Heart right ventricle (tissue), 16 donors: ENCODE data around the gene C16orf87. TPM values are rescaled to one million over a fixed set of nuclear protein-coding genes. Genes with fewer than 3 reads are reported as not detected.

Experiments used
- ATAC-seq, 8 donors: fragments of 200-7000 bp; cut with Tn5 transposase; one replicate each; pipeline ENCODE4 v1.9.1; 2020; ENCODE audit warnings: mild to moderate bottlenecking in 8 of 8, moderate library complexity in 8 of 8, moderate number of reproducible peaks in 1 of 8
- DNase-seq, 2 donors: peaks; one replicate each; pipeline ENCODE4 v3.0.0-alpha.2; 2020
- H3K27ac ChIP-seq, 10 donors: fragments of 200-600 bp; sonication (generic) in 2 of 10; one replicate each; pipeline versions ENCODE4 v1.5.0 to v1.8.0; 2020 to 2022; ENCODE audit warnings: mild to moderate bottlenecking in 3 of 10
- H3K27me3 ChIP-seq, 7 donors: fragments of 200-600 bp; one replicate each; pipeline ENCODE4 v1.8.0; 2021 to 2022; ENCODE audit warnings: mild to moderate bottlenecking in 2 of 7
- H3K36me3 ChIP-seq, 9 donors: fragments of 200-600 bp; sonication (generic) in 1 of 9; one replicate each; pipeline versions ENCODE4 v1.5.0 to v1.8.0; 2020 to 2022; ENCODE audit warnings: mild to moderate bottlenecking in 2 of 9
- H3K4me1 ChIP-seq, 9 donors: fragments of 200-600 bp; sonication (generic) in 1 of 9; one replicate each; pipeline versions ENCODE4 v1.5.0 to v1.8.0; 2020 to 2022; ENCODE audit warnings: mild to moderate bottlenecking in 4 of 9
- H3K4me3 ChIP-seq, 10 donors: fragments of 200-600 bp; sonication (generic) in 2 of 10; one replicate each; pipeline versions ENCODE4 v1.5.0 to v1.8.0; 2020 to 2022; ENCODE audit warnings: mild to moderate bottlenecking in 7 of 10, moderate library complexity in 2 of 10
- H3K9me3 ChIP-seq, 11 donors: fragments of 200-600 bp in 10 of 11; sonication (generic) in 2 of 11; one replicate each; pipeline versions ENCODE4 v1.5.0 to v1.8.0; 2013 to 2022; ENCODE audit warnings: mild to moderate bottlenecking in 2 of 11, control low read depth in 1 of 11, moderate library complexity in 1 of 11
- CTCF ChIP-seq, 9 donors: fragments of 200-600 bp; sonication (generic) in 2 of 9; IDR thresholded peaks; one replicate each; pipeline versions ENCODE4 v1.5.0 to v1.8.0; 2021 to 2022; ENCODE audit warnings: antibody characterized with exemption in 9 of 9, mild to moderate bottlenecking in 5 of 9, moderate library complexity in 1 of 9
- WGBS, 2 donors: extraction: QIAGEN DNeasy Blood & Tissue Kit; methylation state at CpG; one replicate each; pipeline ENCODE4 v1.1.7; 2013; ENCODE audit warnings: inconsistent platforms in 1 of 2; 5-methylcytosine and 5-hydroxymethylcytosine counted together
- intact Hi-C, 10 donors: fragments of 100-400 bp; cut with DNase I; formaldehyde crosslinking; loops; one replicate each; pipeline versions ENCODE4 v1.11.1 to v1.14.2; 2022
- polyA plus RNA-seq, 2 donors: library from polyadenylated mRNA; stranded (reverse); fragments of 200-250 nt; gene quantifications; one replicate each; pipeline ENCODE4 v1.2.3, GENCODE V29; 2013
- total RNA-seq, 10 donors: library from RNA; stranded (reverse); fragmentation: NEBNext Ultra II Directional in 3 of 10; extraction: Animal tissue kit (Norgen Biotek cat#: 25700) in 3 of 10; gene quantifications; one replicate each; pipeline versions ENCODE4 v1.2.1 to v1.2.4, GENCODE V29; 2021 to 2023
- donor health status: Arrhythmogenic right ventricular cardiomyopathy.
- donor health status: ischemic (EF 13 %, LVEDD 7.1; RV severe dilation, severe dysfunction).
- donor health status: healthy with polysubstance abuse.
- donor health status: DM: no; HTN: yes; CAD: no.
- donor health status: DM: no; HTN: no; CAD: no.
- donor health status: ischemic (EF 25% LVEDD 6.9; RV normal size, moderate dysfunction).
- donor health status: ischemic (EF 25% LVEDD 5.7; RV mildly dilated, moderate dysfunction).
- donor health status: healthy.
- donor health status: DM: yes; HTN: yes; CAD: no.
- donor health status: Ischemic cardiomyopathy.
- donor health status: ischemic (EF 35%, LVEDD 5.7; RV mildly dilated, moderate dysfunction).
- donor health status: nonischemic (EF 11% LVEDD 7.7; RV severe dilation, severe dysfunction).
- donor health status: DM: yes; HTN: yes; CAD: no.
- donor health status: PGD.
- donor health status: ischemic (EF 29% LVEDD 5.4; RV normal size, mild dysfunction).
- donor health status: nonischemic (EF 23%, LVEDD 6.1; RV moderate dilation, normal function).

C16orf87 gene
- total and polyA plus RNA-seq, 12 donors: 3.1 to 17.8 (median 12.0) TPM

DNA sequence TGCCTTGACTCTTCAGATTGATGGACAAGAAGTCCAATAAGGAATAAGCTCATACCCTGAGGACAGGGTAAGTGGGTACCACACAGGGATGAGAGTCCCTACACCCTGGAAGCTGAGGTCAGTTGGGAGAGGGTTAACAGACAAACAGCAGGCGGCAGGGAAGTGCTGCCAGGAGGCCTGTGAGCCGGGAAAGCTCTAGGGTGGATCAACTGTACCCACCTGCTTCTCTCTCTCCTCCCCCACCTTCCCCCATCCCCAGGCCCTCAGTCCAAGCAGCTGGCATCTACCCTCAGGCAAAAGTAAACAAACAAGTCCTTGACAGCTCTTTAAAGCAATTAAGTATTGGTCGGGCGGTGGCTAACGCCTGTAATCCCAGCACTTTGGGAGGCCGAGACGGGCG is 62.2 kb downstream of the C16orf87 start:
- no peak for TF ChIP-seq CTCF (IDR thresholded peaks at IDR 0.05)
- no peaks in the 10 kb centered on the region for H3K36me3 ChIP-seq
- H3K4me3 ChIP-seq: no peak overlapping the region
- H3K27me3 ChIP-seq: no peaks in the 10 kb centered on the region
- WGBS, 2 donors: 65 to 69% methylated on average over 8 of the region's 8 CpGs
- intact Hi-C loops: no loop called here
- ATAC-seq: no peak
- DNase-seq: no peak
- peaks cover 0 to 12% (median 2%) of the 10 kb centered on the region in 9 donors for H3K4me1 ChIP-seq
- no peaks in the 10 kb centered on the region for H3K9me3 ChIP-seq
- H3K27ac ChIP-seq: no peak overlapping the region

- Histone ChIP-seq H3K4me3 (no peak overlapping the region), H3K27ac (peak overlapping the region in 1 of 10 donors; percentile 84), H3K27me3 (peaks cover 0 to 3% (median 0%) of the 10 kb centered on the region in 7 donors), H3K4me1 (peaks cover 0 to 11% (median 0%) of the 10 kb centered on the region in 9 donors), H3K36me3 (no peaks in the 10 kb centered on the region), H3K9me3 (no peaks in the 10 kb centered on the region)
- ATAC-seq (no peak), DNase-seq (no peak)
- 77 to 79% methylated on average over 7 of the region's 7 CpGs for WGBS, 2 donors
- TF ChIP-seq CTCF (IDR thresholded peaks at IDR 0.05): no peak
- intact Hi-C loops: no loop called here
Measured at GRCh38 chr16:46765050-46765449, 65.9 kb downstream of the C16orf87 start.

- peaks cover 0 to 16% (median 0%) of the 10 kb centered on the region in 7 donors for H3K27me3 ChIP-seq
- DNase-seq: peak; percentile 79 to 81
- intact Hi-C loops: no loop called here
- peaks cover 0 to 18% (median 0%) of the 10 kb centered on the region in 9 donors for H3K4me1 ChIP-seq
- WGBS, 2 donors: 15 to 27% methylated on average over 12 of the region's 12 CpGs
- no peak for TF ChIP-seq CTCF (IDR thresholded peaks at IDR 0.05)
- H3K27ac ChIP-seq: peak overlapping the region in 9 of 10 donors; percentile 46 to 86 (median 79)
- no peaks in the 10 kb centered on the region for H3K9me3 ChIP-seq
- ATAC-seq: peak; percentile 80 to 95 (median 92)
- peak overlapping the region in 9 of 10 donors; percentile 32 to 52 (median 50) for H3K4me3 ChIP-seq
- H3K36me3 ChIP-seq: no peaks in the 10 kb centered on the region
Measured at GRCh38 chr16:46763147-46763546, 67.8 kb downstream of the C16orf87 start.

- no peak for TF ChIP-seq CTCF (IDR thresholded peaks at IDR 0.05)
- DNase-seq (no peak), ATAC-seq (no peak)
- H3K36me3 ChIP-seq: no peaks in the 10 kb centered on the region
- peaks cover 0 to 22% (median 4%) of the 10 kb centered on the region in 9 donors for H3K4me1 ChIP-seq
- peaks cover 0 to 16% (median 0%) of the 10 kb centered on the region in 7 donors for H3K27me3 ChIP-seq
- H3K4me3 ChIP-seq: peak overlapping the region; percentile 7 to 52 (median 48)
- intact Hi-C loops: no loop called here
- H3K27ac ChIP-seq: peak overlapping the region; percentile 38 to 86 (median 81)
- no peaks in the 10 kb centered on the region for H3K9me3 ChIP-seq
- 38 to 48% methylated on average over 3 of the region's 3 CpGs for WGBS, 2 donors
Measured at GRCh38 chr16:46762583-46762982, 68.4 kb downstream of the C16orf87 start.
